GM12878 (cell line): ENCODE measurements around the gene DOCK2. TPM values are rescaled to one million over a fixed set of nuclear protein-coding genes. Genes with fewer than 3 reads are reported as not detected.
"Not testable (repeated sequence)": the region's sequence is repeated elsewhere in the genome, so short reads cannot be mapped to it uniquely, and the experiment has no call there.

Source experiments
- ATAC-seq: fragments of 200-7000 bp; cut with Tn5 transposase; 3 replicates; pipeline ENCODE4 v1.9.1; 2020; ENCODE audit warnings: mild to moderate bottlenecking, moderate library complexity
- BruUV-seq: library from RNA; stranded (reverse); fragments of 400-500 nt; replicated peaks from 2 replicates; lab custom pipeline; 2021; lab: Mats Ljungman, UMichigan
- CTCF ChIA-PET: fragments of 300-600 bp; sonication (Branson Sonifier 250); formaldehyde crosslinking; extraction: SDS; loops from one replicate; lab custom pipeline; 2021; ENCODE audit warnings: inconsistent platforms; lab: Yijun Ruan, JAX
- POLR2A ChIA-PET: fragments of 350-600 bp; formaldehyde crosslinking; extraction: SDS; loops from one replicate; lab custom pipeline; 2021; ENCODE audit warnings: inconsistent platforms; lab: Charles Lee
- RAD21 ChIA-PET: fragments of 300-600 bp; sonication (Branson Sonifier 250); formaldehyde crosslinking; loops from one replicate; lab custom pipeline; 2023; ENCODE audit warnings: antibody characterized with exemption; ENCODE audit not compliant: unreplicated experiment; lab: Charles Lee
- SMC1A ChIA-PET: fragments of 300-600 bp; sonication (Branson Sonifier 250); formaldehyde crosslinking; loops from one replicate; lab custom pipeline; 2023; ENCODE audit not compliant: unreplicated experiment, uncharacterized antibody; lab: Charles Lee
- DNase-seq: peaks from one replicate; pipeline ENCODE4 v3.0.0-alpha.2; 2011; ENCODE audit warnings: low read depth, low spot score
- FAIRE-seq: peaks from 3 replicates; lab custom pipeline; 2011; peaks lifted over from hg19 to GRCh38; lab: Jason Lieb, UNC
- H2AFZ ChIP-seq: 2 replicates; pipeline ENCODE4 v1.6.0; 2011; ENCODE audit warnings: low read depth, low read length, control low read depth; ENCODE audit not compliant: control insufficient read depth
- H3K27ac ChIP-seq: 2 replicates; pipeline ENCODE4 v1.5.1; 2011; ENCODE audit warnings: control low read depth; ENCODE audit not compliant: control insufficient read depth, insufficient read depth
- H3K27me3 ChIP-seq, 2 experiments: replicated peaks in 1 of 2; 2 replicates each; pipeline versions ENCODE4 v1.6.0 to v1.6.1; 2011; ENCODE audit warnings: low read length in 1 of 2; ENCODE audit not compliant: control insufficient read depth in 2 of 2, insufficient read depth in 2 of 2
- H3K36me3 ChIP-seq, 2 experiments: 2 replicates each; pipeline ENCODE4 v1.5.1; 2011; ENCODE audit warnings: low read length in 1 of 2; ENCODE audit not compliant: control insufficient read depth in 2 of 2, insufficient read depth in 2 of 2
- H3K4me1 ChIP-seq: 2 replicates; pipeline ENCODE4 v1.6.1; 2011; ENCODE audit warnings: mild to moderate bottlenecking, low read length, moderate library complexity, mixed read lengths; ENCODE audit not compliant: control insufficient read depth, insufficient read depth
- H3K4me2 ChIP-seq: 2 replicates; pipeline ENCODE4 v1.6.0; 2011; ENCODE audit warnings: control low read depth; ENCODE audit not compliant: control insufficient read depth, insufficient read depth
- H3K4me3 ChIP-seq: fragments of 200-600 bp; sonication (generic); 2 replicates; pipeline ENCODE4 v1.5.1; 2016
- H3K79me2 ChIP-seq: 2 replicates; pipeline ENCODE4 v1.6.0; 2011; ENCODE audit warnings: low read length; ENCODE audit not compliant: control insufficient read depth, insufficient read depth
- H3K9ac ChIP-seq: 2 replicates; pipeline ENCODE4 v1.8.0; 2011; ENCODE audit warnings: low read length, control low read depth, mixed read lengths; ENCODE audit not compliant: control insufficient read depth, insufficient read depth
- H3K9me3 ChIP-seq: replicated peaks from 3 replicates; pipeline ENCODE4 v1.5.1; 2011; ENCODE audit warnings: mild to moderate bottlenecking, low read length; ENCODE audit not compliant: control insufficient read depth, insufficient read depth
- H4K20me1 ChIP-seq: 2 replicates; pipeline ENCODE4 v1.6.0; 2011; ENCODE audit not compliant: control insufficient read depth, insufficient read depth
- BRCA1 ChIP-seq: IDR thresholded peaks from 2 replicates; pipeline ENCODE4 v1.6.1; 2011; ENCODE audit warnings: low read depth, low read length, improper control_type of control experiment
- CREM ChIP-seq: IDR thresholded peaks from 2 replicates; pipeline ENCODE4 v1.6.1; 2014; ENCODE audit warnings: antibody characterized with exemption, low read depth
- HCFC1 ChIP-seq: fragments of 150-350 bp; IDR thresholded peaks from 2 replicates; pipeline ENCODE4 v1.6.1; 2014; ENCODE audit warnings: low read length
- MTA2 ChIP-seq: fragments of 450-650 bp; IDR thresholded peaks from 2 replicates; pipeline ENCODE4 v1.6.1; 2016; ENCODE audit warnings: low read depth, mild to moderate bottlenecking, moderate library complexity
- MXI1 ChIP-seq: fragments of 150-350 bp; IDR thresholded peaks from 2 replicates; pipeline ENCODE4 v1.6.1; 2011; ENCODE audit warnings: low read depth, mild to moderate bottlenecking, inconsistent platforms, low read length, improper control_type of control experiment
- MYB ChIP-seq: fragments of 150-350 bp; IDR thresholded peaks from 2 replicates; pipeline ENCODE4 v1.6.1; 2014; ENCODE audit warnings: mild to moderate bottlenecking, low read depth, low read length, borderline replicate concordance
- PKNOX1 ChIP-seq: fragments of 450-650 bp; IDR thresholded peaks from 2 replicates; pipeline ENCODE4 v1.6.1; 2016; ENCODE audit warnings: mild to moderate bottlenecking
- RAD21 ChIP-seq: IDR thresholded peaks from 2 replicates; pipeline ENCODE4 v1.6.1; 2011; ENCODE audit warnings: mild to moderate bottlenecking, low read depth, low read length, moderate library complexity; ENCODE audit not compliant: insufficient read depth
- ZNF592 ChIP-seq: fragments of 450-650 bp; IDR thresholded peaks from 2 replicates; pipeline ENCODE4 v1.6.1; 2017; ENCODE audit warnings: mild to moderate bottlenecking, moderate library complexity
- WGBS: methylation state at CpG from one replicate; pipeline ENCODE4 v1.1.6; 2016; ENCODE audit warnings: low lambda C conversion rate; ENCODE audit not compliant: insufficient replicate concordance, insufficient coverage; ENCODE audit errors: missing lambda C conversion rate; 5-methylcytosine and 5-hydroxymethylcytosine counted together
- in situ Hi-C: fragments of 300-500 bp; cut with MboI; formaldehyde crosslinking; loops from 9 replicates; pipeline ENCODE4 v1.14.3; 2018; ENCODE audit warnings: mixed read lengths
- intact Hi-C: fragments of 100-400 bp; cut with micrococcal nuclease; formaldehyde crosslinking; loops from one replicate; pipeline ENCODE4 v1.14.2; 2022; ENCODE audit not compliant: unreplicated experiment
- polyA plus RNA-seq, 11 experiments: library from polyadenylated mRNA; depleted of rRNA in 4 of 11; unstranded in 6 of 11; stranded (reverse) in 5 of 11; fragments of >200 nt; fragmentation: Nextera tagmentation in 4 of 11; fragmentation: Illumina TruSeq in 1 of 11; extraction: Ambion mirVana in 4 of 11; extraction: Trizol in 1 of 11; gene quantifications; 1 replicate in 1 of 11; 2 replicates in 10 of 11; pipeline versions ENCODE4 v1.2.1 to v1.2.3, GENCODE V29; 2011 to 2016; ENCODE audit warnings: inconsistent platforms in 2 of 11, missing spikeins in 2 of 11, low read depth in 1 of 11
- total RNA-seq, 4 experiments: library from RNA; depleted of rRNA in 3 of 4; stranded (reverse); fragments of >200 nt in 3 of 4; fragmentation: Illumina TruSeq in 1 of 4; extraction: Trizol in 1 of 4; gene quantifications; 2 replicates each; pipeline versions ENCODE4 v1.2.1 to v1.2.3, GENCODE V29; 2013 to 2021
- TF ChIP-seq, protein P1 (sequence below): IDR thresholded peaks from 2 replicates; pipeline ENCODE4 v1.6.1; 2011; ENCODE audit warnings: low read depth, low read length, improper control_type of control experiment, borderline replicate concordance
- TF ChIP-seq, protein P2 (sequence below): IDR thresholded peaks from 2 replicates; pipeline ENCODE4 v1.6.1; 2012; ENCODE audit warnings: low read depth, low read length, improper control_type of control experiment

The DOCK2 gene
- total and polyA plus RNA-seq, 10 of the 15 experiments (the other 5 are each of a cell fraction or from before 2014, with no cell fraction given) = 34.2 to 192 (median 118) TPM

- TF ChIP-seq, protein P1, sequence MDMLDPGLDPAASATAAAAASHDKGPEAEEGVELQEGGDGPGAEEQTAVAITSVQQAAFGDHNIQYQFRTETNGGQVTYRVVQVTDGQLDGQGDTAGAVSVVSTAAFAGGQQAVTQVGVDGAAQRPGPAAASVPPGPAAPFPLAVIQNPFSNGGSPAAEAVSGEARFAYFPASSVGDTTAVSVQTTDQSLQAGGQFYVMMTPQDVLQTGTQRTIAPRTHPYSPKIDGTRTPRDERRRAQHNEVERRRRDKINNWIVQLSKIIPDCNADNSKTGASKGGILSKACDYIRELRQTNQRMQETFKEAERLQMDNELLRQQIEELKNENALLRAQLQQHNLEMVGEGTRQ = no peak
- TF ChIP-seq, protein P2, sequence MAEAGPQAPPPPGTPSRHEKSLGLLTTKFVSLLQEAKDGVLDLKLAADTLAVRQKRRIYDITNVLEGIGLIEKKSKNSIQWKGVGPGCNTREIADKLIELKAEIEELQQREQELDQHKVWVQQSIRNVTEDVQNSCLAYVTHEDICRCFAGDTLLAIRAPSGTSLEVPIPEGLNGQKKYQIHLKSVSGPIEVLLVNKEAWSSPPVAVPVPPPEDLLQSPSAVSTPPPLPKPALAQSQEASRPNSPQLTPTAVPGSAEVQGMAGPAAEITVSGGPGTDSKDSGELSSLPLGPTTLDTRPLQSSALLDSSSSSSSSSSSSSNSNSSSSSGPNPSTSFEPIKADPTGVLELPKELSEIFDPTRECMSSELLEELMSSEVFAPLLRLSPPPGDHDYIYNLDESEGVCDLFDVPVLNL = no peak
- TF ChIP-seq RAD21 (peak; percentile 31; the same call in 1 of the 2 replicates), CREM (no peak), HCFC1 (no peak), MTA2 (no peak), PKNOX1 (no peak), ZNF592 (peak; percentile 90), BRCA1 (no peak), MXI1 (no peak), MYB (no peak)
Observed at GRCh38 chr5:169808118-169808581, 171.1 kb downstream of the DOCK2 start (continued).

DNA sequence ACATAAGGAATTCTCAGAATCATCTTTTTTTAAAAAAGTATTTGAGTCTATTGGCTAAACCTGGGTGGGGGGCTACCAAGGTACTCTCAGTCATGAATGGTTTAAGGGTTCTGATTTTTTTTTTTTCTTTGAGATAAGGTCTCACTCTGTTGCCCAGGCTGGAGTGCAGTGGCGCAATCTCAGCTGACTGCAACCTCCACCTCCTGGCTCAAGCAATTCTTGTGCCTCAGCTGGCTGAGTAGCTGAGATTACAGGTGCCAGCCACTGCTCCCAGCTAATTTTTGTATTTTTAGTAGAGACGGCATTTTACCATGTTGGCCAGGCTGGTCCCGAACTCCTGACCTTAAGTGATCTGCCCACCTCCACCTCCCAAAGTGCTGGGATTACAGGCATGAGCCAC lies 171.8 kb downstream of the DOCK2 start:
- H3K9ac ChIP-seq, H3K4me2 ChIP-seq, H4K20me1 ChIP-seq, ATAC-seq, DNase-seq, H2AFZ ChIP-seq, H3K4me3 ChIP-seq, H3K27me3 ChIP-seq, in situ Hi-C loops, BruUV-seq, H3K9me3 ChIP-seq, FAIRE-seq: not testable (repeated sequence)
- POLR2A ChIA-PET = interaction anchor here (0.6 to 1.2 kb wide), 2 partner anchors 18 to 476 kb away, joined by 3 to 4 read pairs; no protein-coding TSS in a partner anchor
- WGBS = 95% methylated on average over 3 of the region's 3 CpGs
- peak overlapping the region; percentile 18; the same call in 1 of the 2 replicates for H3K27ac ChIP-seq
- peaks cover 36% of the 10 kb centered on the region for H3K4me1 ChIP-seq
- RAD21 ChIA-PET = interaction anchor here (0.6 to 2.2 kb wide), 8 partner anchors 27 to 138 kb away, joined by 3 to 8 read pairs (median 3); no protein-coding TSS in a partner anchor
- peaks cover 11% of the 10 kb centered on the region for H3K79me2 ChIP-seq
- CTCF ChIA-PET = interaction anchor here (0.8 to 1.2 kb wide), 4 partner anchors 18 to 170 kb away, joined by 3 to 4 read pairs (median 3); no protein-coding TSS in a partner anchor
- SMC1A ChIA-PET = interaction anchor here (0.5 to 16.6 kb wide), 11 partner anchors 10 to 103 kb away, joined by 3 to 368 read pairs (median 4); no protein-coding TSS in a partner anchor
- intact Hi-C loops = loop anchor here (5.0 kb wide), 1 partner anchor 42 kb away; no protein-coding TSS in a partner anchor
- H3K36me3 ChIP-seq = peaks cover 13 to 37% of the 10 kb centered on the region in 2 experiments
